Tongue (tissue), 2 donors: ENCODE measurements around the gene KCNK5. TPM values are rescaled to one million over a fixed set of nuclear protein-coding genes. Genes with fewer than 3 reads are reported as not detected.
A peak's percentile ranks its signal among the peaks of the same experiment; 100 is the strongest.

ENCODE experiments used
- DNase-seq: peaks from one replicate; pipeline ENCODE4 v3.0.0-alpha.2; 2015
- total RNA-seq: library from RNA; depleted of rRNA; stranded (reverse); fragments of >200 nt; gene quantifications from one replicate; pipeline ENCODE4 v1.2.3, GENCODE V29; 2014

The KCNK5 gene
- total RNA-seq, 1 donor from 2014 or later, result 6.1 TPM

GRCh38 chr6:39171489-39172376 is 57.5 kb downstream of the KCNK5 start:
- DNase-seq, result no peak

GRCh38 chr6:39170860-39171259 is 58.4 kb downstream of the KCNK5 start:
- no peak for DNase-seq

DNA sequence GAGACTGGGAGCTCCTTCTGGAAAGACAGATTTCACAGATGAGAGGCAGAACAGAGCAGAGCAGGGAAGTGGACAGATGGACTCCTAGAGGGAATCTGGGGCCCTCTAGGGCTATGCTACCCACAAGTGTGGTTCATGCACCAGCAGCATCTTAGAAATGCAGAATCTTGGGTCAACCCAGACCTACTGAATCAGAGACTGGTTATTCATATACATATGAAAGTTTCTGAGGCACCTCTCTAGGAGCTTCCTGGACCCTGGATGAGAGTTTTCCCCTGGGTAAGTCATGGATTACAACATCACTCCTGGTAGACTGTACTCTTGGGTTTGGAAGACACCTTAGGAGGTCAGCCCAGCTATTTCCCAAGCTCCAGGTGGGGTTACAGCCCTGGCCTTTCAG is 58.9 kb downstream of the KCNK5 start:
- DNase-seq, result no peak

DNA sequence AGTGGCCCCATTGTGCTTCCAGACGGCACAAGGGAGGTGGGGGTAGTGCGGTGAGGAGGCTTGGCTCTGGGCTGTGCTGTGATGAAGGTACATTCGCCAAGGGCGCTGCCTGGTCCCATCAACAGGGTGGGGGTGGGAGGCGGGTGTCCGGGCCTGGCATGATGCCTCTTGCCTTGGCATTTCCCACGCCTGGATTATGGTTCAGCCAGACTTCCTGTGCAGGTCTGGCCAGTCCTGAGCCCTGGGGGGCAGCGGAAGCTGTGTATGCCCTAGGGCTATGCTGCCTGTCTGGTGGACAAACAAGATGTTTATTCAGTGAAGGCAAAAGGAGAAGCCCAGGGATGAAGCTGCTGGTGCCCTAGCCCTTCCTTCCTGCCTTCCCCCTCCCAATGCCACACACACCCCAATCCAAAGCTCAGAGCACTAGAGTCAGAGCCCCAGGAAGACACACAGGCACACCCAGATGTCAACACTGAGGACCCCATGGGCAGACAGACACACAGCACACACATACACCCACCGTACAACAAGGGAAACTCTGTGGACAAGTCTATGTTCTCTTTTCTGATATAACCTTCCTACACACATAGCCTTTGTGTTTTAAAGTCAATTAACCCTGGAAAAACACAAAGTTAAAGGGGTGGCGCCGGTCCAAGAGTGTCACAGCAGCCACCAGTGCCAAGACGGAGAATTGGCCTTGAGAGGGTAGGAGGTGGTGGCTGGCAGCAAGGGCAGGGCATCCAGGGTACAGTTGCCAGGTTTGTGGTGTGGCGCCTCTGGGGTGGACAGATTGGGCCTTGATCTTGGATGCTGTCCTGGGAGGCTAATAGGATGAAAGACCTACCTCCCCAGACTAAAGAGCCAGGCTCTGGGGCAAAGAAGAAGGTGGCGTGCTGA is 59.6 kb downstream of the KCNK5 start:
- peak; percentile 24 for DNase-seq

DNA sequence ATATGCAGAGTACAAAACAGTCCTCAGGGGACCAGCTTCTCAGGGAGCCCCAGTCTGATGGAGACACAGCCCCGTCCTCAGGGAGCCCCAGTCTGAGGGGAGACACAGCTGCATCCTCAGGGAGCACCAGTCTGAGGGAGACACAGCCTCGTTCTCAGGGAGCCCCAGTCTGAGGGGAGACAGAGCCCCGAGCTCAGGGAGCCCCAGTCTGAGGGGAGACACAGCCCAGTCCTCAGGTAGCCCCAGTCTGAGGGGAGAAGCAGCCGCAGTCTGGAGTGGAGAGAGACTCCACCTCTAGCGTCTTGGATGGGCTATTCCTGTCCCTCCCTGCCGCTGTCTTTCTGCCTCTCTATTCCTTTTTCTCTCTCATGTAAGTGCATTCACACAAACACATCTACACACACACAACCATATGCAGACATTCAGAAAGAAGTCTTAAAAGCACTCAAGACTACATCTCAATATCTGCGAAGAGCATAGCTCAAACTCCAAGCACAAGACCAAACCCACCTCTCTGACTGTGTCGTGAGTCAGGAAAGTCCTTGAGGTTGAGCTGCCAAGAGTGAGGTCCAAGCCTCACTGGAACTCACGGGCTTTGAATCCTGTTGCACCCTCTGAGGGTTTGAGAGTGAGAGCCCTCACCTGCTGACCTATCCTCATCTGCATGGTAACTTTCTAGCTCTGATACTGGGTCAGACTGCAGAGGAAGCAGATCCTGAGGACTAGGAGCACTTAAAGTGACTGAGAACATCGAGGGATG is 61.2 kb downstream of the KCNK5 start:
- DNase-seq, result no peak

DNA sequence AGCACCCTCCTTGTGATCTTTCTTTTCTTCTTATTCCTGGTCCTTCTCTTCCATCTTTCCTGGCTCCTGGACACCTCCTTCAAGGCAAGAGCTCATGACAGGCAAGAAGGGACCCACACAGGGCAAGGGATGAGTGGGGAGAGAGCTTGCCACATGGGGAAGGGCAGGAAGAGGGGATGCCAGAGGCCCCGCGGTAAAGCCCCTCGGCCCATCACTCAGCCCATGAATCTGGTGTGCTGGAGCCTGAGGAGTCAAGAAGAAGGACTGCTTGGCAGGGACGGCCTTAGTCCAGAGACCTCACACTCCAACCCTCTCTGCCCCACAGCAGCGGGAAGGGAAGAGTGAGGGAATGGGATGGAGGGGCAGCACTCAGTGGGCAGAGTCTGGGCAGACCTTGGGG is 62.0 kb downstream of the KCNK5 start:
- no peak for DNase-seq

DNA sequence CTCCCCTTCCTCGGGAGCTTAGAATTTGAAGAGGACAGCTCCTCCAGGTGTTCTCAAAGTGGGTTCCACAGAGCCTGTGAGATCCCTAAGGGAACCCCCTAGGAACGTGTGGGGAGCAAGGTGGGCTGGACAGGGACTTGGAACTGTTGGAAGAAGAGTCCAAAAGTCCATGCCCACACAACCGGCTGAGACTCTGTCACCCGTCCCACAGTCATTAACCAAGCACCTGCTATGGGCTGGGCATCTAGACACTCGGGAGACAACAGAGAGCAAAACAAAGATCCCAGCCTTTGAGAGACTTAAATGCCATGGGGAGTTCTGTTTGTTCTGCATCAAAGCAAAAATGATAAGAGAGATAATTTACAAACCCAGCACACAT is 62.4 kb downstream of the KCNK5 start:
- no peak for DNase-seq

DNA sequence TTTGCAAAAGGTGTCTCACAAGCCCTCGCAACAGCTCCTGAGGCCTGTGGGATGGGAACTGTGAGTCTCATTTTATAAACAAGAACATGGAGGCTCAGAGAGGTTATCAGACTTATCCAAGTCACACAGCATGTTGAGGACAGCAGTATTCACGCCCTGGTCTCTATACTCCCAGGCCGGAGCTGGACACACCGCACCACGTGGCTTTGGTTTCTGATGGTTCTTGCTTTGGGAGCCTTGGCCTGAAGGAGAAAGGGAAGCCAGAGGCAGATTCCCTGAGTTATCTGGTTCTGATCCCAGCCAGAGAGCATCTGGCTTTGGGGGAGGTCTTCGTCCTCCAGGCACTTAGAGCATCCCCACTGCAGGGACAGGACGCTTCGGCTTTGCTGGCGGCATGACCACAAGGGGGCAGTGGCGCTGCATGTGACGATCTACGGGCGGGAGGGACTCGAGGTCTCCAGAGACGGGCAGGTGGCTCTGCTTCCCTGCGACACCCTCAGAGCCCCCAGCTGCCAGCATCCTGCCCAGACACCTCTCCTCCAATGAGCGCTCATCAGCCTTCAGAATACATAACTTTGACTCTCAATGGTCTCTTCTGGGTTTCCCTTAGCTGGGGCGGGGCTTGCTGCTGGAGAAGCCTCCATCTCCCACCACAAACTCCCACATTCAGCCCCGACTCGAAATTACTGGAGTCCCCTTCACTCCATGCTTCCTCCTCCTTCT is 62.9 kb downstream of the KCNK5 start:
- peak; percentile 84 for DNase-seq

DNA sequence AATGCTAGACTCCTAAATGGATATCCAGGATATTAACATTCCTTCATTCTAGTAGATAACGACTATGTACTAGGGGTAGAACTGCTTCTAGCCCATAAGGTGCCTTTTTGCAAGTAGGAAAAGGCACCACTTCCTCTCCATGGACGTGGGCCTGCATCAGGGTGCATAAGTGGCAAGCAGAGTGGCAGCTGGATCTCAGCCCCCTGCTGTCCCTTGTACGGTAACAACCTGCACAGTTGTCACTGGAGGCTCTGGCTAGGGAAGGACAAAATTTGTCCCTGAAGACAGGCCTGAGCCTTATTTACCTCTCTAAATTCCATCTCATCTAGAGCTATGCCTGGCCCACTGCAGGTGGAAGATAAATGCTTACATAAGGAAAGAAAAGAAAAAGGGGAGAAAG is 71.8 kb downstream of the KCNK5 start:
- no peak for DNase-seq

- no peak for DNase-seq
These were observed 72.5 kb downstream of the KCNK5 start for GRCh38 chr6:39156801-39157200.

- no peak for DNase-seq
These were observed 74.6 kb downstream of the KCNK5 start for GRCh38 chr6:39154705-39155104.

DNA sequence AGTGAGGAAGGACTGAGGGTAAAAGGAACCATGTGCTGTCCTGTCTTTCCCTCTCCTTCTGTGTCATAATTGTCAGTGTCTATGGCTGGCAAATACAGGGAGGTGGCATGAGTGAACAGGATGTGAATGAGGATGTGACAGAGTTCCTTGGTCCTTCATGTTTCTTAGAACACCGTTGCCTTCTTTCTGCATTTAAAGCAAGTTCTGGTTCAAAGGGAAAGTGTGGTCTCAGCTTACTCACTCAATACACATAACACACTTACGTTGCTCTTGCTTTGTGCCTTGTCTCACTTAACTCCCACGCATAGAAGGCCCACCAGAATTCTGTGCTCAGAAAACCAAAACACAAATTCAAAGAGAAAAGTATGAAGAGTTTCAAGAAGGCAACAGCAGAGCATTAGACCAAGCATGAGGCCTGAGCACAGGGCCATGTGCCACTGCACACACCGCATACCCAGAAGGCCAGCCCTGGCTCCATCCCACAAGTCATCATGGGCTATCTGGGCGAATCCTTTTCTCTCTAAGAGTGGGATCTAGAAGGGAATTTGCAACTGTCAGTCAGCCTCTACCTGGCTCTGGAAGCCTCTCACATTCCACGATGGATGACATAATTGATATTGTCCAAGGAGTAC is 75.4 kb downstream of the KCNK5 start:
- DNase-seq, result no peak

- no peak for DNase-seq
These were observed 77.0 kb downstream of the KCNK5 start for GRCh38 chr6:39152262-39152661.

GRCh38 chr6:39151211-39151610 is 78.1 kb downstream of the KCNK5 start:
- no peak for DNase-seq

GRCh38 chr6:39144481-39145173 is 84.6 kb downstream of the KCNK5 start:
- no peak for DNase-seq

- DNase-seq, result no peak
These were observed 85.9 kb downstream of the KCNK5 start for GRCh38 chr6:39143238-39143930.

DNA sequence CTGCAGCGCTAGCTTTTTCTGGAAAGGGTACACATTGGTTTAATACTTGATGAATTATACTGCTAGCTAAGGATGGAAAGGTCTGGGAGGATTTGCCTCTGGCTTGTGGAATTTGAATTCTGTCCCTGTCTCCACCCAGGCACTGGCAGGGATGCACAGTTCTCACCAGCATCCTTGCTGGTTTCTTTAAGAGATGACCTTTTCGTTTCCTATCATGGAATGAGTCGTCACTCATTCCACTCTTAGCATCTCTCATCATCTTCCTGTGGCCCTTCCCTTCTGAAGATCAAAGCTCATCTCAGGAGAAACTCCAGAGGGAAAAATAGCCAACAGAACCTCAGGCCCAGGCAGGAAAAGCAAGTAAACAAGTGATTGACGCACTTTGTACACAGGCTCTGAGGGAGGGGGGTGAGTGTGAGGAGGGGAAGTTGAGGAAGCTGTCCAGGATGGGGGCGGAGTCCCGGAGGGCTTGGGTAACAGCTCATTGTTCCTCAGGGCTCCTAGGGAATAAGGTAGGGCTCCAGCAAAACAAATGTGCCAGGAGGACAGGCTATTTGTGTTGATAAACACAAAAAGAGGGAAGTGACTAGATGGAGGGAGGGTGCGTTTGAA is 88.6 kb downstream of the KCNK5 start:
- DNase-seq, result no peak
